T-cell (primary cell): ENCODE results near the gene GMPS. TPM values are rescaled to one million over a fixed set of nuclear protein-coding genes. Genes with fewer than 3 reads are reported as not detected.

Experiments
- ATAC-seq, 4 experiments: fragments of 200-7000 bp in 3 of 4; fragments of 150-1000 bp in 1 of 4; cut with Tn5 transposase; replicated peaks in 1 of 4; 1 replicate in 3 of 4; 2 replicates in 1 of 4; pipeline ENCODE4 v1.10.0; 2021; ENCODE audit warnings: moderate library complexity in 3 of 4, mild to moderate bottlenecking in 2 of 4, moderate number of reproducible peaks in 1 of 4
- CTCF ChIA-PET, 2 donors: fragments of 300-600 bp; sonication (Branson Sonifier 250); formaldehyde crosslinking; loops; one replicate each; lab custom pipeline; 2022; ENCODE audit warnings: antibody characterized with exemption in 2 of 2; lab: Charles Lee
- POLR2A ChIA-PET, 2 donors: fragments of 300-600 bp; sonication (Branson Sonifier 250); formaldehyde crosslinking; loops; one replicate each; lab custom pipeline; 2022; ENCODE audit warnings: antibody characterized with exemption in 2 of 2; lab: Charles Lee
- DNase-seq, 35 experiments: peaks; one replicate each; pipeline versions ENCODE4 v3.0.0 to v3.0.0-alpha.2; 2013 to 2023
- H3K27ac ChIP-seq: one replicate; pipeline ENCODE4 v1.5.1; 2013; ENCODE audit warnings: low read length
- H3K27me3 ChIP-seq, 2 experiments: replicated peaks in 1 of 2; 1 replicate in 1 of 2; 2 replicates in 1 of 2; pipeline versions ENCODE4 v1.6.1 to v1.7.0; 2013; ENCODE audit warnings: low read length in 1 of 2, mixed read lengths in 1 of 2; ENCODE audit not compliant: control insufficient read depth in 2 of 2, insufficient read depth in 2 of 2; ENCODE audit errors: extremely low read depth in 1 of 2
- H3K36me3 ChIP-seq, 2 donors: 1 replicate in 1 of 2; 2 replicates in 1 of 2; pipeline versions ENCODE4 v1.6.1 to v1.7.0; 2013; ENCODE audit warnings: low read length in 1 of 2; ENCODE audit not compliant: control insufficient read depth in 2 of 2, insufficient read depth in 1 of 2; ENCODE audit errors: extremely low read depth in 1 of 2
- H3K4me1 ChIP-seq, 2 experiments: 1 replicate in 1 of 2; 2 replicates in 1 of 2; pipeline versions ENCODE4 v1.6.1 to v1.7.0; 2013; ENCODE audit warnings: low read length in 2 of 2, mixed read lengths in 1 of 2; ENCODE audit not compliant: insufficient read depth in 2 of 2, control insufficient read depth in 1 of 2; ENCODE audit errors: extremely low read depth in 1 of 2
- H3K4me3 ChIP-seq, 2 donors: 1 replicate in 1 of 2; 2 replicates in 1 of 2; pipeline versions ENCODE4 v1.5.1 to v1.7.0; 2013; ENCODE audit warnings: mild to moderate bottlenecking in 2 of 2, low read length in 1 of 2, moderate library complexity in 1 of 2; ENCODE audit not compliant: control insufficient read depth in 1 of 2; ENCODE audit errors: extremely low read depth in 1 of 2
- H3K9me3 ChIP-seq: 2 replicates; pipeline ENCODE4 v1.7.0; 2013
- H3K27ac Mint-ChIP-seq, 2 donors: one replicate each; pipeline ENCODE4 v1.8.0; 2020 to 2021; ENCODE audit warnings: mild to moderate bottlenecking in 2 of 2, mixed read lengths in 2 of 2
- H3K27me3 Mint-ChIP-seq, 2 donors: one replicate each; pipeline ENCODE4 v1.8.0; 2021 to 2022; ENCODE audit warnings: mixed read lengths in 2 of 2
- H3K36me3 Mint-ChIP-seq: one replicate; pipeline ENCODE4 v1.8.0; 2021; ENCODE audit warnings: mixed read lengths
- H3K4me1 Mint-ChIP-seq, 3 donors: one replicate each; pipeline ENCODE4 v1.8.0; 2020 to 2022; ENCODE audit warnings: mixed read lengths in 3 of 3, mild to moderate bottlenecking in 1 of 3
- H3K4me3 Mint-ChIP-seq, 3 donors: one replicate each; pipeline ENCODE4 v1.8.0; 2020 to 2022; ENCODE audit warnings: mild to moderate bottlenecking in 3 of 3, mixed read lengths in 3 of 3, moderate library complexity in 3 of 3
- H3K9me3 Mint-ChIP-seq, 3 donors: one replicate each; pipeline ENCODE4 v1.8.0; 2020 to 2022; ENCODE audit warnings: mixed read lengths in 3 of 3
- WGBS: methylation state at CpG from one replicate; pipeline ENCODE4 v1.1.5; 2013; ENCODE audit warnings: missing lambda C conversion rate; ENCODE audit not compliant: insufficient coverage; 5-methylcytosine and 5-hydroxymethylcytosine counted together
- total RNA-seq, 35 experiments: library from RNA in 6 of 35; stranded (reverse) in 6 of 35; fragments of 120-200 nt in 1 of 35; gene quantifications; one replicate each; pipeline versions ENCODE4 v1.2.1 to v1.2.4 and lab custom pipeline; 2013 to 2026

The GMPS gene
- total RNA-seq, 5 donors from 2014 or later (not counting 1 experiment from before 2014, with no cell fraction given): 37.4 to 44.1 (median 40.6) TPM

DNA sequence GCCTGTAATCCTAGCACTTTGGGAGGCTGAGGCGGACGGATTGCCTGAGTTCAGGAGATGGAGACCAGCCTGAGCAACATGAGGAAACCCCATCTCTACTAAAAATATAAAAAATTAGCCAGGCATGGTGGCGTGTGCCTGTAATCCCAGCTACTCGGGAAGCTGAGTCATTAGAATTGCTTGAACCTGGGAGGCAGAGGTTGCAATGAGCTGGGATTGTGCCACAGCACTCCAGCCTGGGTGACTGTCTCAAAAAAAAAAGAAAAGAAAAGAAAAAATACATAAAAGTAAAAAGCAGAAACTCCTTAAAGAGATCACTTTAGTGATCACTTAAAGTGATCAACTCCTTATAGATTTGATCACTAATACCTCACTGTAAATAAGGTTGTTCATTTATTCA, 78.0 kb downstream of the GMPS start:
- no peak overlapping the region for H3K27ac ChIP-seq
- no peak for ATAC-seq
- Mint-ChIP-seq H3K27me3 (no peaks in the 10 kb centered on the region), H3K36me3 (peaks cover 2% of the 10 kb centered on the region), H3K27ac (no peak overlapping the region), H3K4me3 (no peak overlapping the region), H3K9me3 (peaks cover 0 to 4% (median 3%) of the 10 kb centered on the region in 3 donors), H3K4me1 (no peaks in the 10 kb centered on the region)
- DNase-seq: no peak
- no peaks in the 10 kb centered on the region for H3K9me3 ChIP-seq
- no peak overlapping the region for H3K4me3 ChIP-seq
- H3K36me3 ChIP-seq: no peaks in the 10 kb centered on the region
- no peaks in the 10 kb centered on the region for H3K27me3 ChIP-seq
- CTCF ChIA-PET: no interaction called here
- H3K4me1 ChIP-seq: no peaks in the 10 kb centered on the region
- 88% methylated on average over 3 of the region's 4 CpGs for WGBS
- POLR2A ChIA-PET: interaction anchor here in 1 of 2 donors (0.6 kb wide), 1 partner anchor 23 kb away, joined by 3 read pairs; no protein-coding TSS in a partner anchor

- ATAC-seq: no peak
- Histone ChIP-seq H3K4me1 (no peaks in the 10 kb centered on the region), H3K4me3 (no peak overlapping the region), H3K36me3 (no peaks in the 10 kb centered on the region), H3K27ac (no peak overlapping the region), H3K9me3 (no peaks in the 10 kb centered on the region), H3K27me3 (no peaks in the 10 kb centered on the region)
- ChIA-PET POLR2A (interaction anchor here in 1 of 2 donors (0.6 kb wide), 1 partner anchor 30 kb away, joined by 6 read pairs; no protein-coding TSS in a partner anchor), CTCF (no interaction called here)
- no peak for DNase-seq
- Mint-ChIP-seq H3K36me3 (no peaks in the 10 kb centered on the region), H3K4me3 (no peak overlapping the region), H3K9me3 (peaks cover 0 to 4% (median 3%) of the 10 kb centered on the region in 3 donors), H3K27ac (no peak overlapping the region), H3K4me1 (no peaks in the 10 kb centered on the region), H3K27me3 (no peaks in the 10 kb centered on the region)
- 98% methylated on average over 5 of the region's 8 CpGs for WGBS
Measured at GRCh38 chr3:155949453-155950217, 79.2 kb downstream of the GMPS start.

DNA sequence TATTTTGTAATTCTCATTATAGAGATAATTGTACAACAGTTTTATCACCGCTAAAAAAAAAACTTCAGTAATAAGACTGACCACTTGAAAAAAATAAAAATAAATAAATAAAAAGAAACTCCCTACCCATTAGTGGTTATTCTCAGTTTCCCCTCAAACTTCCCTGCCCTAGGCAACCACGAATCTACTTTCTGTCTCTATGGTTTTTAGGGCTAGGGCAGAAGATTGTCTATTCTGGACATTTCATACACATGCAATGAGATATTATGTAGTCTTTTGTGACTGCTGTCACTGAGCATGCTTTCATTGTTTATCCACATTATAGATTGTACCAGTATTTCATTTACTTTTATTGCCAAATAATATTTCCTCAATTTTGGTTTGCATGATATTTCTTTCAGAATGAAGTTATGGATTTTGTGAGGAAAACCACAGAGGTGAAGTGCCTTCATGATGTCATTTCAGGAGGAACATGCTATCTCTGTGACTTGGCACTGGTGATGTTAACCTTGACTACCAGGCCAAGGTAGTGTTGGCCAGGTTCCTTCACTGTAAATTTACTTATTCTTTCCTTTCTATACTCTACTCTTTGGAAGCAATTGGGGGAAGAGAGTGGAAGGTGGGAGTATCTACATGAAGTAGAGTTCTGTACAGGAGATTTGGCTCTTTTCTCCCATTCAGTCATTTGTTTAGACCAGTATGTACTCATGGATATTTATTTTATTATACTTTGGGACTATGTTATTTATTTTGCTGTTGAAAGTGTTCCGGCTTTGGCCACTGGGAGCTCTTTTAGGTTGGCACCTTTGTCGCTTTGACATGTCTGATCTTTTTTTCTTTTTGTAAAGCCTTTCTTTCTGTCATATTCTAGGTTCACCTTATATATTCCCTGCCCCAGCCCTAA, 86.3 kb downstream of the GMPS start:
- DNase-seq (no peak), ATAC-seq (no peak)
- Histone ChIP-seq H3K4me1 (no peaks in the 10 kb centered on the region), H3K36me3 (no peaks in the 10 kb centered on the region), H3K27me3 (no peaks in the 10 kb centered on the region), H3K9me3 (no peaks in the 10 kb centered on the region), H3K27ac (no peak overlapping the region), H3K4me3 (no peak overlapping the region)
- H3K36me3 Mint-ChIP-seq: peaks cover 2% of the 10 kb centered on the region
- ChIA-PET CTCF (interaction anchor here in 1 of 2 donors (0.6 kb wide), 1 partner anchor 12 kb away, joined by 3 read pairs; no protein-coding TSS in a partner anchor), POLR2A (no interaction called here)
- no peak overlapping the region for H3K27ac Mint-ChIP-seq
- H3K9me3 Mint-ChIP-seq: peaks cover 0 to 4% (median 3%) of the 10 kb centered on the region in 3 donors
- WGBS: no CpG with 5 or more reads among the region's 4 CpGs
- no peak overlapping the region for H3K4me3 Mint-ChIP-seq
- H3K4me1 Mint-ChIP-seq: no peaks in the 10 kb centered on the region
- H3K27me3 Mint-ChIP-seq: no peaks in the 10 kb centered on the region

DNA sequence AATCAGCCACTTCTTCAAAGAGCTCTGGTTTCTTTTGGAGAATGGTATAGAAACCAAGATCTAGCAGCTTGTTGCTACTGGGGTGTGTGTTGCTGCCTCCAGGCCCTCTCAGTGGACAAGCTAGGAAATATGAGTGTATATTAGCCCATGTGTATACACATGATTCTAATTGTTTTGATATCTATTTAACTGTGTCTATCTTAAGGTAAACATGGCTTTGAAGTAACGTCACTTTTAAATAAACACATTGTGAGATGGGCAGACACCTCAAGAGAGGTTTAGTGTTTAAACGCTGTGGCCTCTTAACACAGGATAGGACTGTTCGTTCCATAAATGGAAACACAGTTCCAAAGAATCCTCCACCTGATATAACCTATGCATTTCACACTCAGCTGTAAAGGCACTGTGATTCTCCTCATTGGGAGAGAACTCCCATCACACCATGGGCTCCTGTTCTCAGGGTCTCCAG, 87.0 kb downstream of the GMPS start:
- no peaks in the 10 kb centered on the region for H3K36me3 ChIP-seq
- DNase-seq: no peak
- H3K27ac ChIP-seq: no peak overlapping the region
- CTCF ChIA-PET: interaction anchor here in 1 of 2 donors (0.6 kb wide), 1 partner anchor 11 kb away, joined by 3 read pairs; no protein-coding TSS in a partner anchor
- H3K36me3 Mint-ChIP-seq: peaks cover 2% of the 10 kb centered on the region
- peaks cover under 1 to 6% (median 4%) of the 10 kb centered on the region in 3 donors for H3K9me3 Mint-ChIP-seq
- no peak overlapping the region for H3K4me3 Mint-ChIP-seq
- H3K27me3 Mint-ChIP-seq: no peaks in the 10 kb centered on the region
- H3K4me1 Mint-ChIP-seq: no peaks in the 10 kb centered on the region
- no peak for ATAC-seq
- no peaks in the 10 kb centered on the region for H3K4me1 ChIP-seq
- no peaks in the 10 kb centered on the region for H3K9me3 ChIP-seq
- no peak overlapping the region for H3K4me3 ChIP-seq
- no CpG with 5 or more reads among the region's 3 CpGs for WGBS
- no peaks in the 10 kb centered on the region for H3K27me3 ChIP-seq
- no peak overlapping the region for H3K27ac Mint-ChIP-seq
- POLR2A ChIA-PET: no interaction called here

DNA sequence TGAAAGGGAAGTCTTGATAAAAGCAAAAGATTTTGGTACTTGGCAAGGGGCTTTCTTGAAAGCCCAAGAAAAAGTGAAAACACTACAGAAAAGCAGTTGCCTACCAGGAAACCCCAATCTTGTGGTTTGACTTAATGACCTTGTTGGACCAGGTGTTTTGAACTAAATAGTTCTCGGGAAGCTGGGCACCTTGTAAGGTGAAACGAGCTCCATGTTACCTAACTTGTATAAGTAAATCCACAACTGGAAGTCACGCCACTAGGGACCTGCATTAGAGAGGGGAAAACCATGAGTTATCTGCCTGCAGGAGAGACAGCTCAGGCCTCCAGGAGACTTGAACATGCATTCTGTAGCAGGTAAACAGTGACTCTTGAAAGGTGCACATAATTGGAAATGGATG, 88.2 kb downstream of the GMPS start:
- peaks cover 2% of the 10 kb centered on the region for H3K36me3 Mint-ChIP-seq
- CTCF ChIA-PET: no interaction called here
- no CpG with 5 or more reads among the region's 3 CpGs for WGBS
- no peaks in the 10 kb centered on the region for H3K4me1 Mint-ChIP-seq
- H3K27ac Mint-ChIP-seq: no peak overlapping the region
- DNase-seq: no peak
- Histone ChIP-seq H3K9me3 (no peaks in the 10 kb centered on the region), H3K36me3 (no peaks in the 10 kb centered on the region), H3K27me3 (no peaks in the 10 kb centered on the region), H3K4me1 (no peaks in the 10 kb centered on the region), H3K4me3 (no peak overlapping the region), H3K27ac (no peak overlapping the region)
- H3K27me3 Mint-ChIP-seq: no peaks in the 10 kb centered on the region
- peaks cover 3 to 4% (median 3%) of the 10 kb centered on the region in 3 donors for H3K9me3 Mint-ChIP-seq
- no peak for ATAC-seq
- POLR2A ChIA-PET: no interaction called here
- no peak overlapping the region for H3K4me3 Mint-ChIP-seq

GRCh38 chr3:155960060-155960459, 89.6 kb downstream of the GMPS start:
- H3K4me3 ChIP-seq: no peak overlapping the region
- ChIA-PET POLR2A (no interaction called here), CTCF (no interaction called here)
- H3K27me3 ChIP-seq: no peaks in the 10 kb centered on the region
- H3K36me3 Mint-ChIP-seq: peaks cover 2% of the 10 kb centered on the region
- H3K4me1 ChIP-seq: no peaks in the 10 kb centered on the region
- no peak overlapping the region for H3K4me3 Mint-ChIP-seq
- H3K27ac ChIP-seq: no peak overlapping the region
- no peaks in the 10 kb centered on the region for H3K27me3 Mint-ChIP-seq
- no peaks in the 10 kb centered on the region for H3K9me3 ChIP-seq
- H3K4me1 Mint-ChIP-seq: no peaks in the 10 kb centered on the region
- H3K9me3 Mint-ChIP-seq: peaks cover 3 to 5% (median 4%) of the 10 kb centered on the region in 3 donors
- no peaks in the 10 kb centered on the region for H3K36me3 ChIP-seq
- WGBS: 90% methylated on average over 2 of the region's 8 CpGs
- no peak for DNase-seq
- no peak for ATAC-seq
- no peak overlapping the region for H3K27ac Mint-ChIP-seq
